ENCODE data around the gene MTX2.

The MTX2 gene

GRCh38 chr2:176380341-176380740, 111.1 kb downstream of the MTX2 start:
- DNase-seq (ENCODE audit: low read depth, low spot score) = no peak
- no peak overlapping the region for H3K4me3 ChIP-seq (ENCODE audit: low read depth, low read length)
- TF ChIP-seq, protein P1, sequence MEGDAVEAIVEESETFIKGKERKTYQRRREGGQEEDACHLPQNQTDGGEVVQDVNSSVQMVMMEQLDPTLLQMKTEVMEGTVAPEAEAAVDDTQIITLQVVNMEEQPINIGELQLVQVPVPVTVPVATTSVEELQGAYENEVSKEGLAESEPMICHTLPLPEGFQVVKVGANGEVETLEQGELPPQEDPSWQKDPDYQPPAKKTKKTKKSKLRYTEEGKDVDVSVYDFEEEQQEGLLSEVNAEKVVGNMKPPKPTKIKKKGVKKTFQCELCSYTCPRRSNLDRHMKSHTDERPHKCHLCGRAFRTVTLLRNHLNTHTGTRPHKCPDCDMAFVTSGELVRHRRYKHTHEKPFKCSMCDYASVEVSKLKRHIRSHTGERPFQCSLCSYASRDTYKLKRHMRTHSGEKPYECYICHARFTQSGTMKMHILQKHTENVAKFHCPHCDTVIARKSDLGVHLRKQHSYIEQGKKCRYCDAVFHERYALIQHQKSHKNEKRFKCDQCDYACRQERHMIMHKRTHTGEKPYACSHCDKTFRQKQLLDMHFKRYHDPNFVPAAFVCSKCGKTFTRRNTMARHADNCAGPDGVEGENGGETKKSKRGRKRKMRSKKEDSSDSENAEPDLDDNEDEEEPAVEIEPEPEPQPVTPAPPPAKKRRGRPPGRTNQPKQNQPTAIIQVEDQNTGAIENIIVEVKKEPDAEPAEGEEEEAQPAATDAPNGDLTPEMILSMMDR (IDR thresholded peaks at IDR 0.05; ENCODE audit: low read depth, low read length) = no peak
- in situ Hi-C loops (cut with HindIII; ENCODE audit: low sequenced_read_pairs) = no loop called here

GRCh38 chr2:176383100-176383499, 113.9 kb downstream of the MTX2 start:
- TF ChIP-seq, protein P1 (IDR thresholded peaks at IDR 0.05; ENCODE audit: low read depth, low read length) = no peak
- H3K4me3 ChIP-seq (ENCODE audit: low read depth, low read length) = no peak overlapping the region
- DNase-seq (ENCODE audit: low read depth, low spot score) = no peak
- in situ Hi-C loops (cut with HindIII; ENCODE audit: low sequenced_read_pairs) = no loop called here

DNA sequence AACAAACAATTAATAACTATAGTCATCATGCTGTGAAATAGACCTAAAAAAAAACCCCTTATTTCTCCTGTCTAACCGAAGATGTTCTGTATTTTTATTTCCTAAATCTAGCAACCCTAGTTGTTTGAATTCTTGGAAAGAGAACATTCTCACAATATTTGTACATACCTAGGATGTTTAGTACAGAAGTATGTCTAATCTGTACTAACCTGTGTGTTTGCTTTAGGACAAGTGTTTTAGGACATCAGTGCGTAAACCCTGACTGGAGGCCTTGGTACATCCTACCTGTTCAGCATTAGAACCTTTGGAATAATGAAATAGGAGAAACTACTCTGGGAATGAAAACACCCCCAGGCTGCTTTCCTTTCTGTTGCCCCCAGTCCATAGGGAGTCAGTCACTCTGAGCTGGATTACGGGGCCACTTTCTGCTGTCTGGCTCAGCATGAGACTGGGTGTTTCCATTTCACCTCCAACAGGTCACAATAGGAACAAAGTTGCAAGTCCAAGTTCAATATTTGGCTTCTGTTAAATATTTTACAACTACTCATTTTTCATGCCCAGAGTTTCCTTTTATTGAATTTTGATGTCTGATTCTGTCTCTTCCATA, 114.7 kb downstream of the MTX2 start:
- H3K4me3 ChIP-seq (ENCODE audit: low read depth, low read length) = no peak overlapping the region
- TF ChIP-seq, protein P1 (IDR thresholded peaks at IDR 0.05; ENCODE audit: low read depth, low read length) = no peak
- no peak for DNase-seq (ENCODE audit: low read depth, low spot score)
- in situ Hi-C loops (cut with HindIII; ENCODE audit: low sequenced_read_pairs) = no loop called here

GRCh38 chr2:176385219-176385759, 116.0 kb downstream of the MTX2 start:
- in situ Hi-C loops (cut with HindIII; ENCODE audit: low sequenced_read_pairs) = no loop called here
- TF ChIP-seq, protein P1 (IDR thresholded peaks at IDR 0.05; ENCODE audit: low read depth, low read length) = no peak
- no peak overlapping the region for H3K4me3 ChIP-seq (ENCODE audit: low read depth, low read length)
- DNase-seq (ENCODE audit: low read depth, low spot score) = no peak

DNA sequence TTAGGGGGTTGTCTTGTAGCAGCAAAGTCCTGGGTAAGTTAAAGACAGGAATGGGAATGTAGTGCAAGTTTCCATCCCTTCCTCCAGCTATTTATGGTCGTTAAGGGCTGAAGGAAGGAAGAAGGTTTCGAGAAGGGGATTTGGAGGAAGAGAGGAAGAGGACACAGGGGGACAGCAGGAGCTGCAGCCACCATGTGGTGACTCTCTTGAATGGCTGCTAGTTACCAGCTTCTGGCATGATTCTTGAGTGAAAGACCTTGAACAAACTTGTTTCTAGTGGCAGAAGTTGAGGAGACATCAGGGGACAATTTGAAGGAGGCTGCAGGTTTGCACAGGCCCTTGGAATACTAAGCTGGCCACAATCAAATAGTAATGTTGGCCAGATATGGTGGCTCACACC, 116.6 kb downstream of the MTX2 start:
- no peak for DNase-seq (ENCODE audit: low read depth, low spot score)
- TF ChIP-seq, protein P1 (IDR thresholded peaks at IDR 0.05; ENCODE audit: low read depth, low read length) = no peak
- H3K4me3 ChIP-seq (ENCODE audit: low read depth, low read length) = no peak overlapping the region
- in situ Hi-C loops (cut with HindIII; ENCODE audit: low sequenced_read_pairs) = no loop called here
